GM19452 (cell line): Measurements from ENCODE around the gene HTATIP2.
"Not testable (repeated sequence)": the region's sequence is repeated elsewhere in the genome, so short reads cannot be mapped to it uniquely, and the experiment has no call there.

ENCODE experiments used
- ATAC-seq: cut with Tn5 transposase; IDR thresholded peaks from one replicate; pipeline ENCODE4 v1.9.1; 2021; ENCODE audit not compliant: unreplicated experiment

Gene HTATIP2

DNA sequence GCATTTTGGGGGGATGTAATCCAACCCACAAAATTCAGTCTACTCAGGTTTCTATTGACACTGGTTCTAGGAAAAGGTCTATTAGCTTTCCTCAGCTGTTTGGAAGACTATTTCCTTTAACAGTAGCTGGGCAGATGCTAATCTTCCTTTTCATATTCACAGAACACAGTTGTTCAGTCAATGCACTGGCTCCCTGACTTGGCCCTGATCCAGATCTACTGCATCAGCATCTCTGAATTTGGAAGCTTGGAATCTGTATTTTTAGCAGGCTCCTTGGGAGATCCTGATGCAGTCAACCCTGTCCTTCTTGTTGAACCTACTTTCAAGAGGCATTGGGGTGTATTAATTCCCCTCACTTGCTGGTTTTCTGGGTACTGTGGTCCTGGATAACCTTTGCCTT is 6.3 kb downstream of the HTATIP2 start:
- no peak for ATAC-seq

DNA sequence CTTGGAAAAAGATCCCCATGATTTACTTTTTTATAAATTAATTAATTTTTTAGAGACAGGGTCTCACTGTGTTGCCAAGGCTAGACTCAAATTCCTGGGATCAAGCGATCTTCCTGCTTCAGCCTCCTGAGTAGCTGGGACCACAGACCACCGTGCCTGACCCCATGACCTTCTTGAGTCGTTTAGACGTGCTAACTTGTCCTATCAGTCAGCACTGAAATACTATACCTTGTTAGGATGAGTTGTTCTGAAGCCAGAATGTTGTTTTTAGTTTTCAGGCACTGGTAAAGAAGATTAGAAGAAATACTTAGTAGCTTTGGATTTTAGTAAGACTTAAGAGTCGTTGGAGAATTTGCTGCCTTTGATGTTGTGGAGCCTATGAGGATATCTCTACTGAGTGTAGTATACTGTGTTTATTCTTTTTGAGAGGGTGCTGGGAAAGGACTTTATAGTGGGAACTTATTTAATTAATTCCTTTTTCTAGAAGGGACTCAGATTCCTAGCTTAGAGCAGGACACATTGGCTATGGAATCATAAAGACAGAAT is 8.6 kb downstream of the HTATIP2 start:
- ATAC-seq, result no peak

DNA sequence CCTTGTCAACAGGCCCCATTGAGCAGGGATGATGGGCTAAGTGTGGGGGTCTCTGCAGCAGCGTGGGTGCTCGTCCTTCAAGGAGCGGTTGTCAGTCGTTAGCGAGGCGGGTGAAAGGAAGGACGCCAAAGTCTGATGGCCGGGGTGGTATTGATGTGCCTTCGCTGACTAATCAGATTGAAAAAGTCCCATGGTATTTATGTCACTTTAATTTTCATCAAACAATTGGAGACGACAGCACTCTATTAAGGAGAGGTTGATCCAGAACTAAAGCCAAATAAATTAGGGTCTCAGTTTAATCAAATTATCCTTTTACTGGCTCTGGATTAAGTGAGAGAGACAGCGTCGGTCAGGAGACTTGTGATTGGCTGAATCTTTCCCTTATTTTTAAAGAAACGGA is 9.6 kb downstream of the HTATIP2 start:
- no peak for ATAC-seq

DNA sequence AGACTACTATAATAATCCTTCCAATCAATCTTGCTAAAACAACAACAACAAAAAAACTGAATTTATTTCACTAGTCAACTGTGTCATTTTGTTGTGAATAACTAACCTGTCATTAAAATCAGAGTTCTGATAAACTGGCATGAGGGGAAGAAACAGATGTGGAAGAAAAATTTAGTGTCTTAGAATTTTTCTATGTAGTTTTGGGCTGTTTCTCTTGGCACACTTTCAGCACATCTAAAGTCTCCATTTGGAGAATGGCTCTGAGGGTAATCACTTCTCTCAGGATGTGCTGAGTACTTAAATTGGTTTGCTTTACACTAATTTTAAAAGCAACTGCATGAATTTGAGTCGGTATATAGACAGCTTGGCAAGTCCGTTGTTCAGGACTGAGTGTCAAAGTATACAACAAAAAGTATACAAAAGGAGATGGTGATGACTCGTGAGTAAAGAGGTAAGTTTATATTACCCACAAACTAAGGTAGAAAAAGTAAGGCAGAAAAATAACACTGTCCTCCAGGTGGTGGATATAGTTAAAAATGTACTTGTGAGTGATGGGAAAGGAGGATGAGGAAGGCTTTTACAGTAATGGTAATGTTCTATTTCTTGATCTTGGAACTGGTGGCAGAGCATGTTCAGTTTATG is 10.2 kb downstream of the HTATIP2 start:
- ATAC-seq, result no peak

DNA sequence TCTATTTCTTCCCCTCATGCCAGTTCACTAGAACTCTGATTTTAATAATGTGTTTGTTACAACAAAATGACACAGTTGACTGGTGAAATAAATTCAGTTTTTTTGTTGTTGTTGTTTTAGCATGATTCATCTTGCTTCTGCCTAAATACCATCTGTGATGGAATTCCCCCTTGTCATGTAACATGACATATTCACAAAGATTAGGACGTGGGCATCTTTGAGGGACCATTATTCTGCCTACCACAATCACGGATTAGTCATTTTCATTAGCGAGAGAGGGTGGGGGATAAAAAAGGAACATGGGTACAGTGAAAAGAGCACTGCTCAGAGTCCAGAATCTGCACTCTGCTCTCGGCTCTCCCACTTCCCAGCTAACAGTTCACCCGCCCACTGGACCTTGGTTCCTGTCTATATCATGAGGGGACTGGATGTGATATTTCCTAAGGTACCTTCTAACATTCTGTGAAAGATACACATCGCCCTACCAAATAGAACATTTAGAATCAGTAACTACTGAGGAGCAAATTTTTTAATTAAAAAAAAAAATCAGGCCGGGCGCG is 11.3 kb downstream of the HTATIP2 start:
- ATAC-seq, result no peak

DNA sequence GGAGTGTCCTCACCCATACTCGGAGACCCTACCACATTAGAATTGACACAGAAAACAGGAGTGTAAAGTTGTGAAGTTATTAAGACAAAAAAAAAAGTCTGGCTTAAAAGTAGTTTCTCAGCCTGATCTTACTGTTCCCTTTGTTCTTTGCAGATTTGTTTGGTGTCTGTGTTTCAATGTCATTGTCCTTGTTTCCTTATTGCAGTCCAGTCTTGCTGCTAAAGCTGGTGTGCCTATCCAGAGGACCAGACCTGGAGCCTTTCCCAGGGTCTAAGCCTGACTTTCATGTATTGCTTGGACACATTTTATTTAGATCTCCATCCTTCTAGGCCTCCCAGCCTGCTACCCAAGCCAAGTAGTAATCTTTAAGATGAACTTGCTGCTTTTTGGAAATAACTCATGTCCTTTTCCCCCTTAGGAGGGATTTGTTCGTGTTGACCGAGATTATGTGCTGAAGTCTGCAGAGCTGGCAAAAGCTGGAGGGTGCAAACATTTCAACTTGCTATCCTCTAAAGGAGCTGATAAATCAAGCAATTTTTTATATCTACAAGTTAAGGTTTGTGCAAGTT is 12.7 kb downstream of the HTATIP2 start:
- ATAC-seq, result no peak

DNA sequence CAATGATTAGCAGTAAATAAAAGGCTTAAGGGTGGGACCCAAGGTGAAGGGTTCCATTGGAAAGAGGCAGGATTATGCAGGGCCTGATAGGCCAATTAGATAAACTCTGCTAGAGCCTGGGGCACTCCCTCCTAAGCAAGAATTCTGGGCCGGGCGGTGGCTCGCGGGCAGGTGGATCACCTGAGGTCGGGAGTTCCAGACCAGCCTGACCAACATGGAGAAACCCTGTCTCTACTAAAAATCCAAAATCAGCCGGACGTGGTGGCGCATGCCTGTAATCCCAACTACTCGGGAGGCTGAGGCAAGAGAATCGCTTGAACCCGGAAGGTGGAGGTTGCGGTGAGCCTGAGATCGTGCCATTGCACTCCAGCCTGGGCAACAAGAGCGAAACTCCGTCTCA is 22.5 kb downstream of the HTATIP2 start:
- not testable (repeated sequence) for ATAC-seq

DNA sequence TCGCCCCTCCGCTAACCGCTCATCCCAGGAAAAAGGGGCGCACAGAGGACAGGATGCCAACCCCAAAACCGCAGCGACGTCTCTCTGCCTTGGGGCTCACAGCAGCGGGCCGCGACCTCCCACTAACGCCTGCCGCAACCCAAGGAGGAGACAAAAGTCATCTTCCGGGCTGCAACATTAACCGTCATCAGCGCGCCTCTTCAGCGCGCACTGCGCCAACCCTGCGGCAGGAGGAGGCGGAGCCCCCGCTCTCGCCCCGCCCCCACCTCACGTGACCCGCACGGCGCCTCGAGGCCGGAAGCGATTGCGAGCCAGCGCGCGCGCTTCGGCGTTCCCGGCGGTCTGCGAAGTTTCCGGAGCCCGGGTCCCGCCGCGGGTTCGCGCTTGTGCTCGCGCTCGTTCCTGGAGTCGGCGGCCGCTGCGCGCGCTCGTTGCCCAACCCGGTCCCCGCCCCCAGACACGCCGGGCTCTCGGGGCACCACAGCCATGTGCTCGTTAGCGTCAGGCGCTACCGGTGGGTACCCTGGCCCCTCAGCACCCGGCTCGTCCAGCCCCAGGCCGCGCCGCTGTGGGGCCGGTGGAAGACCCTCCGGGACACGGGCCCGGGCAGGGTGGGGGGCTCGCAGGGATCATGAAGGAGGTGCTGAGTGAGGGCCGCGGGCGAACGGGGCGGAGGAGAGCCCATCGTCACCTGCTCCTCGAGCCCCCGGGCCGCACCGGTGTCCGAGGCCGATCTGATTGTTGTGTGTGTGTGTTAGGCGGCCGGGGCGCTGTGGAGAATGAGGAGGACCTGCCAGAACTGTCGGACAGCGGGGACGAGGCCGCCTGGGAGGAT is 24.0 kb downstream of the HTATIP2 start, which contains the start of gene PRMT3:
TSS of gene PRMT3 (plus strand) at position 456 of the 835 bp plus-strand sequence. CDS start at position 487, 31 bp downstream.
- peak; percentile 83 for ATAC-seq

DNA sequence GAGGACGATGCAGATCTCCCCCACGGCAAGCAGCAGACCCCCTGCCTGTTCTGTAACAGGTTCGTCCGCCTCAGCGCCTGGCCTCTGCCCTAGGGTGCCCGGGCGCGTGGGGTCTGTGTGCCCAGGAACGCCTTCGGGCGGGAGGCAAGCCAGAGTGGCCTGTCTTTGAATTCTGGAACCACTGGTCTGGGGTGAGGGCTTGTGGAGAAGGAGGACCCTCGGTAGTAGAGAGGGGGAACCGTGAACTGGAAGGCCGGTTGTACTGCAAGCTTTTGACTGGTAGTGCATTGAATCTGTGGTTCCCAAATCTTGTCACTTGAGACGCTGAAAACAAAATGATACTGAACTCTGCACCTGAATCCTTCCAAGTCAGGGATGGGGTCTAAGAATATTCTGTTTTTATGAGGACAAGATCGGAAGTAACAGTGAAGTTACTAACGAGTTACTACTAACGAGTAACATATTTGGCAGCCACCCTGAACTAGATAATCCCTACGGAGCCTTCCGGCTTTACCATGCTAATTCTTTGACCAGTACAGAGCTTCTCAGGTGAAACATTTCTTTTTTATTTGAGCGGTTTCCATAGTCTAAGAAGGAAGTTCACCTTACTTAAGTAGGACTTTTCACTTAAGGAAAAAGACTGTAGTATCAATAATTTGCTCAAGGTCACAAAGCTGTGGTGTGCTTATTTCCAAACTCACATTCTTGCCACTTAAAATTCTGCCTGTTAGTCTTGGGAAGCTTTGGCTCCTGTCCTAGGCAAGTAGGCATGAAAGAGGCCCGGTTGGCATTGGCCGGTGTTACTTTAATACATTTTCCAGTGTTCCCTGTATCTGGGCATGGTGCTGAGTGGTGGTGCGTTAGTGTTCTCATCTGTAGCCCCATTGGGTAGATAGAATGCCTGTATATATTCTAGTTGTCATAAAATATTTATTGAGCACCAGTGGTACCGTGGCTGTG is 24.9 kb downstream of the HTATIP2 start:
- peak; percentile 1 for ATAC-seq

DNA sequence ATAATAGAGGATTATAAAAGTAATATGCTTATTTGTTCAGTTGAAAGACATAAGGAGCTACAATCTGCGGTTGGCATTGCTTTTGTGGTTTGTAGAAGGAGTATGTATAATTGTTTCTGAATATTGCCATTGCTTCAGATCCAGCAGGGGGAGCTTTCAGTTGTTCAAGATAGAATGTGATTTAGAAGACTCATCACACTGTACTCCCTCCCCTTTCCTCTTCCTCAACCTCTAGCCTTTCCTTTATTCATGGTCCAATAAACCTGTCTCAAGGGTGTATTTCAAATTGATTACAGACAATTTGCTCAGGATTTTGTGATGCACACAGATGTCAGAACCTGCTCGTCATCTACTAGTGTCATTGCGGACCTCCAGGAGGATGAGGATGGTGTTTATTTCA is 33.8 kb downstream of the HTATIP2 start:
- peak; percentile 85 for ATAC-seq

DNA sequence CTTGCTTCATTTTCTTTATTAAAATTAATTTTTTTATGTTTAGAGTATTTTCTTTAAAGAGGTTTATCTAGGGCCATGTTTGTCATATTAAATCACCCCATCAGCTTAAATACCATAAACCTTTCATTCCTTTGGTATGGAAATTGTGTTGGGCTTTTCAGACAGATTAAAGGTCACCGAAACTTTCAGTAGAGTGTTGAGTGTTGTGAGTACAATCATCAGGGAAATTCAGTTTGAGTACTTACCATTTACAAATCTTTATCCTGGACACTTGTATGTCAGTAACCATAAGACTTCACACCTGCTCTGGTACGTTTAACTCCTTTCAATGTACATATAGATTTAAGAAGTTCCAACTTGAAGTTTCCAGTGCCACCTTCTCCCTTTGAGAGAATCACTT is 36.0 kb downstream of the HTATIP2 start:
- ATAC-seq, result no peak

DNA sequence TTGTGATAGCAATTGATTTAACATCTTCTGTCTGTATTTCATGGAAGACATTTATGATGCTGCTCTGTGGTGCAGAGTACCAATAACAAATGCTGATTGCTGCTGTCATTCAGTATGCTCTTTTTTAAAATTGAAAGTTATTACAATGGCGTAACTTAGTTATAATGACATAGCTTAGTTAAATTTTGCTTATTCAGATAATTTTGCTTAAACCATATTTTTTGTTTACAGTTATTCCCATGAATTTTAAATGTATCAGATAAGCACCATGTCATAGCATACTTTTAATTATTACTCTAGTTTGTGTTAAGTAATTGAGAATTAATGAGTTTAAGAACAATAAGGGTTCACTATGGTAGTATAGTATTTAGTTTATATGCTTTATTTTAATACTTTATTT is 39.5 kb downstream of the HTATIP2 start:
- no peak for ATAC-seq

DNA sequence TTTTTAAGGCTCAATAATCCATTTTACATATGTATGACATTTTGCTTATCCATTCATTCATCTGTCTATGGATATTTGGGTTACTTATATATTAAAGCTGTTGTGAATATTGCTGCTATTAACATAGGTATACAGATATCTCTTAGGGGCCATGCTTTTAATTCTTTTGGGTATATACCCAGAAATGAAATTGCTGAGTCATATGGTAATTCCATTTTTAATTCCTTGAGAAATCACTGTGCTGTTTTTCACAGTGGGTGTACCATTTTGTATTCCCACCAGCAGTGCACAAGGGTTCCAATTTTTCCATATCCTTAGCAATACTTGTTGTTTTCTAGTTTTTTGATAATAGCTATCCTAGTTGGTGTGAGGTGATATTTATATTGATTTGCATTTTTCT is 43.0 kb downstream of the HTATIP2 start:
- no peak for ATAC-seq

DNA sequence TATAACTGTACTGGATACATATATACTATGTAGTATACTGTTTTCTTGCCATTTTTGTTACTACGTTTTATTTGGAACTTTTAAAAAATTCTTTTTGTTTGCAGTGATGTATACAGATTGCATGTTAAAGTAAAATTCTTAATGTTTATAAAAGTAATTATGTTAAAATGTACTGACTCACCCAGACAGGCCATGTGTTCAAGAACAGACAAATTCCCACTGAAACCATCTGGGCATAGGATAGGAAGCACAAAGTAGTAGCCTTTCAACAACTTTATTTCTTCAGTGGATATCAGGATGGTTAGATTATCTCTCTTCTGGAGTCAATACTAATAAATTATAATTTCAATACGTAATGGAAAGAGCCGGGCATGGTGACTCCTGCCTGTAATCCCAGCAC is 43.8 kb downstream of the HTATIP2 start:
- no peak for ATAC-seq

DNA sequence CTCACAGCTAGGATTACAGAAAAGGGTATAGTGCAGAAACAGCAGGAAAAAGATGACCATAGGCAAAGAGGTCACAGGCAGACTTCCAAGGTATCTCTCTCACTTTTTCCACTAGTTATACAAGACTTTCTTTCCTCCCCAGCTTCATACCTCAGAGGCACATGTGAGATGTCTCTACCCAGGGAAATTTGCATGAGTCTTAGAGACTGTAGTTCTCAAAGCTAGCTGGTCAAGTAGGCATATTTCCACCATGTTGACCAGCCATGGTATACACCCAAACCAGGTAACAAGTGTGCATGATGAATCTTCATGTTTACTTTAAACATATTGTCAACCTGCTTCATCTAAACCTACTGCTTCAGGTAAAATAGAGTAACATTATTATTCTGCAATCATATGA is 51.9 kb downstream of the HTATIP2 start:
- no peak for ATAC-seq

DNA sequence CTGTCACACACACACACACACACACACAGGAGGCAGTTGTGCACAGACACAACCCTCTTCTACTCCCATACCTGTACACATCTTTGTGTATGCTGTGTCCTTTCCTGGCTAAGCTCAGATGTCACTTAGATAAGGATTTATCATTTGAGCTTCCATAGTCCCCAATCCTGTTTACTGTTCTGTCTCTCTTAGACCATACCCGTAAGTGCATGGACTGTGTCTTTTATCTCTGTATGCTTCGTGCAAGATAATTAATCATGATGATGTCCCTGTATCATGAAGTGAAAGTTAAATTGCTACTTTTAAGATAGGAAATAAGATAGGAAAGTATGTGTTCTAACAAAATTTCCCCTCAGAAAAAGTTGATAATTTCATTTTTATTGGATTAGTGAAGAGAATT is 54.3 kb downstream of the HTATIP2 start:
- ATAC-seq, result no peak

DNA sequence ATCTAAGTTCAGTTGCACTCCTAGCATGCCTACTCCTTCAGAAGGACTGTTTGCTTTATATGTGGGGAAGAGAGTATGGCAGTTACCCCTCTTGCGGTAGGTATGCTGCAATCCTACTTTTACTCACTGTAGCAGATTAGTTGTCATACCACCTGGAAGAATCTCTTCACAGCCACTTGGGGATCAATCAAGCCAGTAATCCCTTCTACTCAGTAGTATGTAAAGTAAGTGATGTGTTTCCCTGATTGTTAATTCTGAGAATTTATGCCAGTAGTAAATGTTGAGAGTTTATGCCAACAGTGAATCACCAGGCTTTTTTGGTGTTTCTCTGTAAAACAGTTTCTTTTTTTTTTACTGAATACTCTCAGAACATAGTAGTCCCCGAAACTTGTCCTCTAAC is 58.4 kb downstream of the HTATIP2 start:
- ATAC-seq, result no peak

DNA sequence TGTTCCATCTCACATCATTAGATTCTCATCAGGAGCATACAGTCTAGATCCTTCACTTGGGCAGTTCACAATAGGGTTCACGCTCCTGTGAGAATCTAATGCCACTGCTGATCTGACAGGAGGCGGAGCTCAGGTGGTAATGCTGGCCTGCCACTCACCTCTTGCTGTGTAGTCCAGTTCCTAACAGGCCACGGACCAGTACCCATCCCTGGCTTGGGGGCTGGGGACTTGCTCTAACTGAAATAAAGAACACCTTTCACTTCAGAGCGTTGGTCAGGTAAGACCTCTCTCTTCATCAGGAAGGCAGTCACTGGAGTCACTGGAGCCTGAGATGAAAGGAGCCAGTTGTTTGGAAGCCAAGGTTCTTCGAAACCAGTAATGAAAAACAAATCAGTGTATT is 65.7 kb downstream of the HTATIP2 start:
- no peak for ATAC-seq
